HFFc6 (cell line): ENCODE measurements around the gene APOL4. TPM values are rescaled to one million over a fixed set of nuclear protein-coding genes. Genes with fewer than 3 reads are reported as not detected.
"Not testable (repeated sequence)": the region's sequence is repeated elsewhere in the genome, so short reads cannot be mapped to it uniquely, and the experiment has no call there.

Source experiments
- DNase-seq: peaks from one replicate; pipeline ENCODE4 v3.0.0-alpha.2; 2018
- H3K27ac Mint-ChIP-seq: 2 replicates; pipeline ENCODE4 v1.8.0; 2020; ENCODE audit warnings: mild to moderate bottlenecking, mixed read lengths
- H3K27me3 Mint-ChIP-seq: 2 replicates; pipeline ENCODE4 v1.8.0; 2021; ENCODE audit warnings: mild to moderate bottlenecking, moderate library complexity, mixed read lengths; ENCODE audit not compliant: insufficient read depth
- H3K36me3 Mint-ChIP-seq: 2 replicates; pipeline ENCODE4 v1.8.0; 2021; ENCODE audit warnings: low read depth, mixed read lengths
- H3K4me1 Mint-ChIP-seq: 2 replicates; pipeline ENCODE4 v1.8.0; 2020; ENCODE audit warnings: low read depth, mixed read lengths
- H3K4me3 Mint-ChIP-seq: 2 replicates; pipeline ENCODE4 v1.8.0; 2020; ENCODE audit warnings: mild to moderate bottlenecking, moderate library complexity, mixed read lengths
- H3K9me3 Mint-ChIP-seq: 2 replicates; pipeline ENCODE4 v1.8.0; 2020; ENCODE audit warnings: mild to moderate bottlenecking, mixed read lengths
- total RNA-seq, 6 experiments: library from RNA; stranded (reverse); fragmentation: NEBNext Ultra II Directional; extraction: Animal tissue kit (Norgen Biotek cat#: 25700); gene quantifications; 2 replicates in 1 of 6; 3 replicates in 5 of 6; pipeline ENCODE4 v1.2.3, GENCODE V29; 2021
- TF ChIP-seq, protein P1 (sequence below): fragments of 200-600 bp; sonication (generic); IDR thresholded peaks from 2 replicates; pipeline ENCODE4 v1.5.0; 2021; ENCODE audit warnings: antibody characterized with exemption, mild to moderate bottlenecking

The APOL4 gene
- total RNA-seq, 6 experiments from 2014 or later: not detected

DNA sequence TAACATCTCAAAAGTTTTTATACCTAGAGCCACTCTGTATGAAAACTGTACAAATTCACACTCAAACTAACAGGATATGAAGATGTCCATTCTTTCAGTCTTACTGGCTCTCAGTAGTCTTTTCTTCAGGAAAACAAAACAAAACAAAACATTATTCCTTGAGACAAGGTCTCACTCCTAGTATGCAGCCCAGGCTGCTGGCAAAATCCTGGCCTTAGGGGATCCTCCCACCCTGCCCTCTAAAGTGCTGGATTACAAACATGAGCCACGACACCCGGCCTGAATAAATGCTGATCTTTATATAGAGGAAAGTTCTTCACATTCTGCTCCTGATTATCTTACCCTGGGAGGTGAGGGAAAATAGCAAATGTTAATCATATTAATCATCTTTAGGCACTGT is 32.6 kb upstream of the APOL4 start:
- H3K36me3 Mint-ChIP-seq: peaks cover 31% of the 10 kb centered on the region
- H3K27me3 Mint-ChIP-seq: no peaks in the 10 kb centered on the region; the same call in 1 of the 2 replicates
- TF ChIP-seq, protein P1, sequence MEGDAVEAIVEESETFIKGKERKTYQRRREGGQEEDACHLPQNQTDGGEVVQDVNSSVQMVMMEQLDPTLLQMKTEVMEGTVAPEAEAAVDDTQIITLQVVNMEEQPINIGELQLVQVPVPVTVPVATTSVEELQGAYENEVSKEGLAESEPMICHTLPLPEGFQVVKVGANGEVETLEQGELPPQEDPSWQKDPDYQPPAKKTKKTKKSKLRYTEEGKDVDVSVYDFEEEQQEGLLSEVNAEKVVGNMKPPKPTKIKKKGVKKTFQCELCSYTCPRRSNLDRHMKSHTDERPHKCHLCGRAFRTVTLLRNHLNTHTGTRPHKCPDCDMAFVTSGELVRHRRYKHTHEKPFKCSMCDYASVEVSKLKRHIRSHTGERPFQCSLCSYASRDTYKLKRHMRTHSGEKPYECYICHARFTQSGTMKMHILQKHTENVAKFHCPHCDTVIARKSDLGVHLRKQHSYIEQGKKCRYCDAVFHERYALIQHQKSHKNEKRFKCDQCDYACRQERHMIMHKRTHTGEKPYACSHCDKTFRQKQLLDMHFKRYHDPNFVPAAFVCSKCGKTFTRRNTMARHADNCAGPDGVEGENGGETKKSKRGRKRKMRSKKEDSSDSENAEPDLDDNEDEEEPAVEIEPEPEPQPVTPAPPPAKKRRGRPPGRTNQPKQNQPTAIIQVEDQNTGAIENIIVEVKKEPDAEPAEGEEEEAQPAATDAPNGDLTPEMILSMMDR: no peak
- peak overlapping the region; percentile 36 for H3K27ac Mint-ChIP-seq
- H3K9me3 Mint-ChIP-seq: no peaks in the 10 kb centered on the region
- H3K4me1 Mint-ChIP-seq: peaks cover 60% of the 10 kb centered on the region
- DNase-seq: no peak
- no peak overlapping the region for H3K4me3 Mint-ChIP-seq

- TF ChIP-seq, protein P1: no peak
- peak overlapping the region; percentile 36; the same call in 1 of the 2 replicates for H3K27ac Mint-ChIP-seq
- no peaks in the 10 kb centered on the region for H3K9me3 Mint-ChIP-seq
- H3K27me3 Mint-ChIP-seq: peaks cover 1% of the 10 kb centered on the region; the same call in 1 of the 2 replicates
- no peak overlapping the region for H3K4me3 Mint-ChIP-seq
- H3K4me1 Mint-ChIP-seq: peaks cover 56% of the 10 kb centered on the region
- peaks cover 32% of the 10 kb centered on the region for H3K36me3 Mint-ChIP-seq
- no peak for DNase-seq
These were observed 32.2 kb upstream of the APOL4 start for GRCh38 chr22:36233796-36234195.

DNA sequence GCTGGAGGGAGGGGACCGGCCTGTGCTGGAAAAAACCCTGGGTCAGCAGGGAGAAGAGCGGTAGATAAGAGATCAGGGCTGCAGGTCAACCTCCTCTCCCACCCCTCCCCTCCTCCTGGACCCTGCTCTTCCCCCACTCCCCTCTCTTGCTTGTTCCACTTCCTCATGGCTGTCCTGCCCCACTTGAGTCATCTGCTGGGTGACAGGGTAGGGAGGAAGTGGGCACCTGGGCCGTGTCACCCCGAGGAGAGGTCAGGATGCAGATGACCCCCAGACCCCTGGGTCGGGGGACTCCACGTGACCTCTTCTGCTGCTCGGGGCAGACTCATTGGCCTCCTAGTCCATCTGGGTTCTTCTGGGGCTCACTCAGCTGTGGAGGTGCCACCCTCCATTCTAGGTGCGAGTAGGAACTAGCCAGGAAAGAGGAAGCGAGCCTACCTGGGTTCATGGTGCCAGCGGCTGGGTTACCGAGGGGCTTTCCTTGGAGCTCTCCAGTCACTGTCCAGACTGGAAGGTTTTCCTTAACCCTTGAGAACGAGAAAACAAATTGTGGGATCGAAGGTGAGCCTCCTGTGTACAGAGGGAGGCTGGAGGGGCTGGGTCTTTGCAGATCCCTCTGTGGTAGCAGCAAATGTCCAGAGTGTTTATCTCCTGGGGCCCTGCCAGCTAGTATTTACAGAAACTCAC is 31.2 kb upstream of the APOL4 start:
- H3K4me1 Mint-ChIP-seq: peaks cover 46% of the 10 kb centered on the region
- peaks cover 41% of the 10 kb centered on the region for H3K36me3 Mint-ChIP-seq
- H3K4me3 Mint-ChIP-seq: no peak overlapping the region
- no peak for DNase-seq
- no peaks in the 10 kb centered on the region for H3K9me3 Mint-ChIP-seq
- no peak overlapping the region; the same call in 1 of the 2 replicates for H3K27ac Mint-ChIP-seq
- TF ChIP-seq, protein P1: no peak
- H3K27me3 Mint-ChIP-seq: peaks cover 1% of the 10 kb centered on the region; the same call in 1 of the 2 replicates

- Mint-ChIP-seq H3K36me3 (peaks cover 42% of the 10 kb centered on the region), H3K4me1 (peaks cover 28% of the 10 kb centered on the region)
- not testable (repeated sequence) for DNase-seq, H3K4me3 Mint-ChIP-seq, H3K27me3 Mint-ChIP-seq, H3K27ac Mint-ChIP-seq, H3K9me3 Mint-ChIP-seq
These were observed 29.4 kb upstream of the APOL4 start for GRCh38 chr22:36231051-36231450.

DNA sequence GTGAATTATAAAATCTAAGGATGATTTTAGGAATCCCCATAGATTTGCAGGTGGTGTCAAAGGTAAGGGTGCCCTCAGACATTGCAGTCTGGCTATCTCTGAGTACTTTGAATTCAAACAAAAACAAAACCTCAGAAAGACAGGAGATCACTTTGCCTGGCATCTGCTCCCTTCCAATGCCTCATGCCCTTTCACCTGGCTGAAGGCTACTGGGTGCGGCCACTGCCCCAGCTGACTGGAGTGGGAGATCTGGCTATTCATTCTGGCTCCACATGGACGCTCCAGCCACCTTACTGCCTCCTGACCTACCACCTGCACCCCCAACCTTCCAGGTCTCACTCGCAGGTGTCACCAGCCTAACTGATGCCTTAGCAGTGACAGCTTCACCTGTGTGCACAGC is 28.0 kb upstream of the APOL4 start:
- H3K27me3 Mint-ChIP-seq, DNase-seq, H3K4me3 Mint-ChIP-seq, H3K27ac Mint-ChIP-seq, H3K9me3 Mint-ChIP-seq: not testable (repeated sequence)
- H3K36me3 Mint-ChIP-seq: peaks cover 28% of the 10 kb centered on the region
- H3K4me1 Mint-ChIP-seq: peaks cover 14% of the 10 kb centered on the region

DNA sequence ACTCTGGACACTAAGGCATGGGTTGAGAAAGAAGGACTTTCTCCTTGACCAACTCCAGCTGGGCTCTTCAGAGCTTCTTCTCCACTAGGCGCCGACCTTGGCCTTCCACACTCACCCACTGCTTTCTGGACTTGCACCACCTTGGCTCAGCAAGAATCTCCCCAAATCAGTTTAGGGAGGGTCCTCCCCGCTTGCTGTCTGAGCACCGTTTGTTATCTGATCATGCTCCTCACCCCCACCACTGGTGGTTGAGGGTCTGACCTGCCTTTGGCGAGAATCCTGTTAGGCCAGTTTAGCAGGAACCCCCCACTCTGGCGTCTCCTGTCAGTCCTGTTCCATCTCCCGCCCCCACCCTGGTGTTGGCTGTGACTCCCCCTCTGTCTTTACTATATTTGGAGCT is 27.3 kb upstream of the APOL4 start:
- Mint-ChIP-seq H3K4me3 (no peak overlapping the region), H3K27ac (no peak overlapping the region)

GRCh38 chr22:36228369-36228768 is 26.8 kb upstream of the APOL4 start:
- DNase-seq, H3K4me1 Mint-ChIP-seq, H3K27ac Mint-ChIP-seq, H3K4me3 Mint-ChIP-seq, H3K27me3 Mint-ChIP-seq, H3K9me3 Mint-ChIP-seq: not testable (repeated sequence)
- H3K36me3 Mint-ChIP-seq: peaks cover 27% of the 10 kb centered on the region

More for the DNA sequence above, 27.3 kb upstream of the APOL4 start:
- H3K4me1 Mint-ChIP-seq: peaks cover 7% of the 10 kb centered on the region
- TF ChIP-seq, protein P1: no peak
- H3K9me3 Mint-ChIP-seq: no peaks in the 10 kb centered on the region
- H3K27me3 Mint-ChIP-seq: peaks cover 1% of the 10 kb centered on the region
- H3K36me3 Mint-ChIP-seq: peaks cover 27% of the 10 kb centered on the region
- no peak for DNase-seq
